ENCODE results near the gene AKAP12.
"Not testable (repeated sequence)": the region's sequence is repeated elsewhere in the genome, so short reads cannot be mapped to it uniquely, and the experiment has no call there.

AKAP12 gene

GRCh38 chr6:151306269-151306783 lies 66.6 kb downstream of the AKAP12 start:
- no peak for FAIRE-seq
- DNase-seq (ENCODE audit: insufficient read length, low spot score), result no peak

DNA sequence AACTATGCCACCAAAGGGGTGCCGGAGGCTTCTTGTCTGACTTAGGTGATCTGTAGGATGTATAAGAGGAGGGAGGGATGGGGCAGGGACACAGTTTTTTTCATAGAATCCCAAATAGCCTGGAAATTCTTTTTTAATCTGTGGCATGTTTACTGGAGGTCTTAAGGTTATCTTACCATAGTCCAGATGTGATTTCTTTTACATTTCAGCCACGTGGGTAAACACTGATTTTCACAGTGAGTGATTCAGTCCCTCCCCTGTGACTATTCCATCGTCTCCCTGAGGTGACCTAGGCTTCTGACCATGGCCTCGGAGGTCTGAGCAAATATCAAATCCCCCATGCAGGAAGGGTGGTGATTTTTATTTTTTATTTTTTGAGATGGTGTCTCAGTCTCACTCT lies 67.7 kb downstream of the AKAP12 start:
- no peak for FAIRE-seq
- no peak for DNase-seq (ENCODE audit: insufficient read length, low spot score)

GRCh38 chr6:151309619-151310018 lies 69.9 kb downstream of the AKAP12 start:
- FAIRE-seq, result no peak
- no peak for DNase-seq (ENCODE audit: insufficient read length, low spot score)

DNA sequence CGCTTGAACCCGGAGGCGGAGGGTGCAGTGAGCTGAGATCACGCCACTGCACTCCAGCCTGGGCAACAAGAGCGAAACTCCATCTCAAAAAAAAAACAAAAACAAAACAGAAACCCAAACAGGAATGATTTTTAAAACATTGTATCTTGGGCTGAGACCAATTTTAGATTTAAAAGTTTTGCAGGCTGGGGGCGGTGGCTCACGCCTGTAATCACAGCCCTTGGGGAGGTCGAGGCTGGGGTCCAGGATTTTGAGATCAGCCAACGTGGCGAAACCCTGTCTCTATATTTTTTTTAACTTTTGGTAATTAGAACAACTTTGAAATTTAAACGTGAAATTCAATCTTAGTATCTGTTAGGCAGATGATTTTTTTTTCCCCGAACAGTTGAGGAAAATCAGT lies 70.5 kb downstream of the AKAP12 start:
- no peak for DNase-seq (ENCODE audit: insufficient read length, low spot score)
- no peak for FAIRE-seq

GRCh38 chr6:151310852-151311767 lies 71.3 kb downstream of the AKAP12 start:
- DNase-seq (ENCODE audit: insufficient read length, low spot score), result no peak
- no peak for FAIRE-seq

DNA sequence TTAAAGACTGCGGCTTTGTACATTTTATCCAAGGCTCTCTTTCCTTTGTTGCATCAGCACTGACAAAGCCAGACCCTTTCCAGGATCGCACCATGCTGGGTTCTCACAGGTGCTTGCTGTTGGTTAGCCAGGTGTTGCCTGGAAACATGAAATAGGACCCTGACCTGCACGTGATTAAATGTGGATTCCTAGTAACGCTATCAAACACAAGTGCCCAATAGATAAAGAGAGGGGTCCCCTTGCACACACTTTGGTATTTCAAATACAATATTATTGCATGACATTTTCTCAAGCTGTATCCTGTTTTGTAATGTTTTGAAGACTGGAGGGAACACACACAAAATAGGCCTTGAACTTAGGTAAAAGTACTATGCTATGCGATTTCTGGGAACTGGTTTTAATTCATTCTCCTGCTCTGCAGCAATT lies 73.3 kb downstream of the AKAP12 start:
- DNase-seq (ENCODE audit: insufficient read length, low spot score) (no peak), FAIRE-seq (no peak)

DNA sequence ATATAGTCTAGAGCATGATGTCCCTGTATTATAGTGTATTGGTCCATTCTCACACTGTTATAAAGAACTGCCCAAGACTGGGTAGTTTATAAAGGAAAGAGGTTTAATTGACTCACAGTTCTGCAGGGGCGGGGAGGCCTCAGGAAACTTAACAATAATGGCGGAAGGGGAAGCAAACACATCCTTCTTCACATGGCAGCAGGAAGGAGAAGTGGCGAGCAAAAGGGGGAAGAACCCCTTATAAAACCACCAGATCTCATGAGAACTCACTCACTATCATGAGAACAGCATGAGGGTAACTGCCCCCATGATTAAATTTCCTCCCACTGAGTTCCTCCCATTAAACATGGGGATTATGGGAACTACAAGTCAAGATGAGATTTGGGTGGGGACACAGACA lies 75.9 kb downstream of the AKAP12 start:
- FAIRE-seq, result not testable (repeated sequence)

DNA sequence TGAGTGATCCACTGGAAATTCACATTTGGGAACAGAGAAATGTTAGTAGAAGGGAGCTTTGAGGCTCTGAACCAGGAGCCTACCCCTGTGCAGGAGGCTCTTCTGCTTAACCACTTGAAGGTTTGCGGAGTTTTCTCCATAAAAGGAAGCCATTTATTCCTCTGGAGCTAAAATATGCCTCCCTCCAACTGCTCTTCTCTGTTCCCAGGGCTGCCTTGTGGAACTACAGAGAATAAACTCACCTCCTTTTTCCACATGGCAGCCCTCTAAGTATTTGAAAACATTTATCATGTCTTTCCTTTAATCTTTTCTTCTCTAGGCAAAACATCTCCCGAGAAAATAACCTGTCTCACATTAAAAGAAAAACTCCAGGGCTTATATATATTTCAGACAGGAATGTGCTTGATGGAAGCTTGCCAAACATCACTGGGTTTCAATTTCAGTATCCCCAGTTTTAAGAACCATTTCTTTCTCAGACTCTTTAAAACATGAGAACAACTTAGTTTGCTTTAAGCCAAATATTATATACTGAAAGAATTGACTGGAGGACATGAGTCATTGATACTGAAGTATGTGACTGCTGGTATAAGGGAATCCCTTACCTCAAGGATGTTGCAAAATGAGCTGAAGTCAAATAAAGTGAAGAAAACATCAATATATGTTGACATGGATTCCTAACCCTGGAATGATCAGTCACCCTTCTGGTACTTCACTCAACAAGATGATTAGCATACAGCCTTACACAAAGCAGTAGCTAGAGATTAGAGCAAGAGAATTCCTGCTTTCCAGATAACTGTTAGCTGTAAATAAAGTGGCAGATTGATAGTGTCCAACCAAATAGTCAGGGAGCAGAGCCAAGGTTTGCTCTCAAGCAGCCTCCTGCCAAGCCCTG lies 77.6 kb downstream of the AKAP12 start:
- FAIRE-seq (peak; percentile 69), DNase-seq (ENCODE audit: insufficient read length, low spot score) (peak; percentile 48)

More for the DNA sequence above, 75.9 kb downstream of the AKAP12 start:
- not testable (repeated sequence) for DNase-seq (ENCODE audit: insufficient read length, low spot score)

DNA sequence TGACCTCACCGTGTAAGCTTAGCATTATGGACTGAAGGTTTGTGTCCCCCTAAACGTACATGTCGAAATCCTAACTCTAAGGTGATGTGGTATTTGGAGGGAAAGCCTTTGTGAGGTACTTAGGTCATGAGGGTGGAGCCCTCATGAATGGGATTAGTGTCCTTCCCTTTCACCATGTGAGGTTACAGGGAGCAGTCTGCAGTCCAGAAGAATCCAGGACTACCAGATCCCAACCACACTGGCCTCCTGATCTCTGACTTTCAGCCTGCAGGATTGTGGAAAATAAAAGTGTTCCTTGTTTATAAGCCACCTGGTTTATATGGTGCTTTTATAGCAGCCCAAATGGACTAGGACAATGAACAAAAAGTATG lies 78.2 kb downstream of the AKAP12 start:
- DNase-seq (ENCODE audit: insufficient read length, low spot score) (no peak), FAIRE-seq (peak; percentile 9)

DNA sequence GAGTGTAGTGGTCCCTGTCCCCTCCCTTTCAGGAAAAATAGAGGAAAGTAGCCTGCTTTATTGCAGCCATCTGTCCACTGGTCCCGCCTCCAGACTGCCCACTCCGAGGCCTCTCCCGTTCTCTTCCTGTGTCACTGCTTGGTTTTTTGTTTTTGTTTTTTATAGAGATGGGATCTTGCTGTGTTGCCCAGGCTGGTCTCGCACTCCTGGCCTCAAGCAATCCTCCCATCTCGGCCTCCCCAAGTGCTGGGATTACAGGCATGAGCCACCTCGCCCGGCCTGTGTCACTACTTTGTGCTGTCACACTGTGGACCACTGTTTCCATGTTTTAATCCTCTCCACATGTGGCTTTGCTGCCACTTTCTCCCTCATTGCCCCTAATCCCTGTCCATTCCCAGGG lies 80.4 kb downstream of the AKAP12 start:
- DNase-seq (ENCODE audit: insufficient read length, low spot score) (no peak), FAIRE-seq (no peak)

GRCh38 chr6:151321438-151321837 lies 81.7 kb downstream of the AKAP12 start:
- FAIRE-seq, result no peak
- no peak for DNase-seq (ENCODE audit: insufficient read length, low spot score)

- FAIRE-seq (no peak), DNase-seq (ENCODE audit: insufficient read length, low spot score) (no peak)
Measured at GRCh38 chr6:151322570-151322969, 82.8 kb downstream of the AKAP12 start.

- peak; percentile 75 for DNase-seq (ENCODE audit: insufficient read length, low spot score)
- FAIRE-seq, result no peak
Measured at GRCh38 chr6:151323791-151324487, 84.2 kb downstream of the AKAP12 start.

DNA sequence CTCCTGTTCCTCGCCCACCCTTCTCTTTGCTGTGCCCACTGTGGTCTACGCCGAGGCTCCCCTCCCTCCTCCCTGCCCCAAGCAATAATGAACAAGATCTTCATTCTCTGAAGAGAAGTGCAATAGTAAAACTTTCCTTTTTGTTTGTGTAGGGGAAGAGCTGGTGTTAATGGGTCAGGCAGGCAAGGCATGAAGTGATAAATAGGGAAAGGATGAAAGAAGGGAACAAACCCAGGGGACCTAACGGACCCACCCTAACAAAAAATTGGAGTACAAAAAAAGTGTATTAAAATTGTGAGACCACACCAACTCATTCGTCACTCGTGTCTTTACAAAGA lies 84.7 kb downstream of the AKAP12 start:
- DNase-seq (ENCODE audit: insufficient read length, low spot score) (no peak), FAIRE-seq (no peak)

DNA sequence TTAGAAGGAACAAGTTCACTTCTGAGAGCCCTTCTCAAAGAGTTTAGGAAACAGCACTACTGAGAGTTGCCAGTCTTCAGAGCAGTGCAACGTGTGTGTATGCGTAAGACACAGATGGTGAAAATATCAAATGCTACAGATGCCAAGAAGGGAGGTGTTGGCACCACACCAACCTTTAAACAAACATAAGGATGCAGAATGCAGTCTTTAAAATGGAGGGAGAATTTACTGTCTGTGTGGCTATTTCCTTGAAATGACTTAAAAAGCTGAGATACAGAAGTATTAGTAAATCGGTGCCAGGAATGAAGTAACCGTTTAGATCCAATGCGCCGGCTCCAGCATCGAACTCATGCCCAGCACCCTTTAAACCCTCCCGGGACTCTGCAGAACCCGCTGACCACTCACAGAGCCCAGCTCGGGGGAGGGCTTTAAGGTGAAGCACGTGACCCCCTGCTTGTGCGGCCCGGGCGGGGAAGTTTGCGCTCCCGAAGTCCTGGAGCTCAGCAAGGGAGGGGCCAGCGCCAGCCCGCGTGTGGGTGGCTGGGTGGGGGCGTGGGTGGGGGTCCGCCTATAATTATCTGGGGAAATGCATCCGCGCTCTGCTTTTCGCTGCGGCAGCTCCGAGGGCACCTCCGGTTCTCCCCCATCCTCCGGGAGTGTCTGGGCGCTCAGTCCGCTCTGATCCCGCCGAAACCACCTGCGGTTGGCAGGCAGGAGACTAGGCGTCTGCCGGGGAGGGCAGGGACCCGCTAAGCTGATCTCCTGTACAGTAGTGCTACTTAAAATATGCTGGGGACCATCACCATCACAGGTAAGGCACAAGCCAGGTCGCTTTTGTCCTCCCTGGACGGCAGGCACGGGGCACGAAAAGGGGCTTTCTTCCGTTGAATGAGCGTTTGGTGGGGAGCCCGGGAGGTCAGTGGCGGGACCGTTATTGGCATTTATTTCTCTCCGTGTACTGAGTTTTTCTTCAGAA lies 85.6 kb downstream of the AKAP12 start:
- DNase-seq (ENCODE audit: insufficient read length, low spot score) (peak; percentile 63), FAIRE-seq (no peak)

DNA sequence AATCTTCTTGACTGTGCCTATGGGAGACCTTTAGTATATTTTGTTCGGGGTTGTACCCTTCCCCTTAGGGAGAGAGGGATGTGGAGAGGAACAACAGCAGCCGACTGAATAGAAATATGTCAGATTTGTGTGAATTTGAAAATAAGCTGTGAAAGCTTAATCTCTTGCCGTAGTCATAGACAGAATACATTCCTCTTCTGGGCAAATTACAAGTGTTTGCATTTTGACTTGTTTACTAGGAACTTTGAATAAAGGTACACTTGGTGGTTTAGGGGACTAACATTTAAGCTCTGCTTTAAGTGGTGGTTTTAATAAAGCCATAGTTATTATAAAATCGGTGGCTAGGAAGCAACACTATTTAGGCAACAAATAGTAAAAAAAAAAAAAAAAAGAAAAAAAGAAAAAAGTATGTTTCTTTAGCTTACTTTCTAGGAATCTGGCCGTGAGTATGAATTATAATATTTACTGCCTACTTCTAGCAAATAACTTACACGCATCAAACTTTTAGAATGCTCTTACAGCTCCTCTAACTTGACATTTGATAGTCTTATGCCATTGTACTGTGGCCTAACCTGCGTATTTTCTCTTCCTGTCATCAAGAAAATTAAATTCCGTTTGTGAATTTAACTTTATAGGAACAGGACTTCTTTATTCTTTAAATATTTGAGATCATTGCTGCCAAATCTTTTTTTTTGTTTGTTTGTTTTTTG lies 86.5 kb downstream of the AKAP12 start:
- FAIRE-seq, result no peak

DNA sequence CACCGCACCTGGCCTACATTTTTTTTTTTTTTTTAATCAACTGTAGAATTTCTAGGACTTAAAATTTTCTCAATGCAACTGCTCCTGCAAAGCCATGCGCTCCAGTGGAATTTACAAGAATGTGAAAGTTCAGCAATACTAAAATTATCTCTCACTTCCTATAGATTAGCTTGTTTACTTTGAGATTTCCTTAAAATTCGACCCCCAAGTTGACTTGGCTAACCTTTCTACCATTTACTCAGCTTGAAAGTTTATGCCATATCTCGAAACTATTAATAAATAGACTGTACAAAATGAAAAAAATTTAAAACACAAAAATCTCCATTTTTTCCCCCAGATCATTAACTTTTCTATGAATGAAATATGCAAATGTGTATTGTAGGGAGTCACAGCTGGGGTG lies 87.3 kb downstream of the AKAP12 start:
- no peak for DNase-seq (ENCODE audit: insufficient read length, low spot score)
- FAIRE-seq, result no peak

More for the DNA sequence above, 86.5 kb downstream of the AKAP12 start:
- no peak for DNase-seq (ENCODE audit: insufficient read length, low spot score)

DNA sequence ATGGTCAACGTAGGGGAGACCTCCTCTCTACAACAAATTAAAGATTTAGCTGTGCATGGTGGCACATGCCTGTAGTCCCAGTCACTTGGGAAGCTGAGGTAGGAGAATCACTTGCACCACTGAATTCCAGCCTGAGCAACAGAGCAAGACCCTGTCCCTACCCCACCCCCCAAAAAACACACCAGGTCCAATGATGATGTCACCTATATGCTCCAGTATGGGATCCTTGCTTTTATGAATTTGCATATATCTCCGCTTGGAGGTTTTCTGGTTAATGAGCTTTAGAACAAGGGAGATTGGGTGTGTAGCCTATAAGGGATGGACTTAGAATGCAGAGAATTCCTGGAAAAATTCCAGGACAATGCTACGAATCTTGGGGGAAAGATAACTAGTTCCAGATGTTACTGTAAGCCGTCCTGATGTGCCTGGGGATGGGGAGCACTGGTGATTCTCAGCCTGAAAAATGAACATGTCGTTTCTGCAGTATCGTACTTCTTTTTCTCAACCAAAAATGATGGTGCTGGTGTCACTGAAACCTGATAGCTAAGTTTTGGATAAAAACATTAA lies 90.4 kb downstream of the AKAP12 start:
- no peak for FAIRE-seq
- DNase-seq (ENCODE audit: insufficient read length, low spot score), result no peak

DNA sequence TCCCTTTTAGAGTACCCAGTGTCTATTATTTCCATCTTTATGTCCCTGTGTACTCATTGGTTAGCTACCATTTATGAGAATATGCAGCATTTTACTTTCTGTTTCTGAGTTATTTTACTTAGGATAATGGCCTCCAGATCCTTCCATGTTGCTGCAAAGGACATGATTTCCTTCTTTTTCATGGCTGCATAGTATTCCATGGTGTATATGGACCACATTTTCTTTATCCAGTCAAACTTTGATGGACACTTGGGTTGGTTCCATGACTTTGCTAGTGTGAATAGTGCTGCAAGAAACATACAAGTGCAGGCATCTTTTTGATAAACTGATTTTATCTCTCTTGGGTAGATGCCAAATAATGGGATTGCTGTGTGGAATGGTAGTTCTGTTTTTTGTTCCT lies 96.2 kb downstream of the AKAP12 start:
- DNase-seq (ENCODE audit: insufficient read length, low spot score) (no peak), FAIRE-seq (no peak)
